ENCODE data around the gene SKAP2.

SKAP2 gene

DNA sequence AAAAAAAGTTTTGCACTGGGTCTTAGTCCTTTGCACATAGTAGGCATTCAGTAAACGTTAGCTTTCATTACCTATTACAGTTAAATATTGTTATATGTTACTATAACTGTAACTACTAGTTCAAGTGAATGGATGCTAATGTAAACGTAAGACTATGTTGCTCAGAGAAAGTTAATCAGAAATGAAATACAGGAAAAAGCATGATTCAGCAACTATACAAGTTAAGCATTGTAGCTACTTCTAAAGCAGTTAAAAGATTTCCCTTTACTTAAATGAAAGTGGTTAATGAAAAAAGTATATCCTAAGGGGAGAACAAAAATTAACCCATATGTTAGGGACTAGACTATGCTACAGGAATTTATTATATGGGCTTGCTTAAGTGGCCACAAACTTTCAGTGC lies 121.2 kb downstream of the SKAP2 start:
- DNase-seq, result no peak

DNA sequence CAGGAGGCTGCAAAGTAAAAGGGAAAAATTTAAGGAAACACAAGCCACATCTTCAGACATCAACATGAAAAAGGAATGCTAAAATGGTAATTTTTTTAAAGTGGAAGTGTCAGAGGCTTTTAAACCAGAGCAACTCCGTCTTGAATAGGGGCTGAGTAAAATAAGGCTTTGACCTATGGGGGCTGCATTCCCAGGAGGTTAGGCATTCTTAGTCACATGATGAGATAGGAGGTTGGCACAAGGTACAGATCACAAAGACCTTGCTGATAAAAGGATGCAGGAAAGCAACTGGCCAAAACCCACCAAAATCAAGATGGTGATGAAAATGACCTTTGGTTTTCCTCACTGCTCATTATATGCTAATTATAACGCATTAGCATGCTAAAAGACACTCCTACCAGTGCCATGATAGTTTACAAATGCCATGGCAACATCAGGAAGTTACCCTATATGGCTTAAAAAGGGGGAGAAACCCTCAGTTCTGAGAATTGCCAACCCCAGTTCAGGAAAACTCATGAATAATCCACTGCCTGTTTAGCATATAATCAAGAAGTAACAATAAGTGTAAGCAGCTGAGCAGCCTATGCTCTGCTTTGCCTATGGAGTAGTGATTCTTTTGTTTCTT lies 128.3 kb downstream of the SKAP2 start:
- no peak for DNase-seq

DNA sequence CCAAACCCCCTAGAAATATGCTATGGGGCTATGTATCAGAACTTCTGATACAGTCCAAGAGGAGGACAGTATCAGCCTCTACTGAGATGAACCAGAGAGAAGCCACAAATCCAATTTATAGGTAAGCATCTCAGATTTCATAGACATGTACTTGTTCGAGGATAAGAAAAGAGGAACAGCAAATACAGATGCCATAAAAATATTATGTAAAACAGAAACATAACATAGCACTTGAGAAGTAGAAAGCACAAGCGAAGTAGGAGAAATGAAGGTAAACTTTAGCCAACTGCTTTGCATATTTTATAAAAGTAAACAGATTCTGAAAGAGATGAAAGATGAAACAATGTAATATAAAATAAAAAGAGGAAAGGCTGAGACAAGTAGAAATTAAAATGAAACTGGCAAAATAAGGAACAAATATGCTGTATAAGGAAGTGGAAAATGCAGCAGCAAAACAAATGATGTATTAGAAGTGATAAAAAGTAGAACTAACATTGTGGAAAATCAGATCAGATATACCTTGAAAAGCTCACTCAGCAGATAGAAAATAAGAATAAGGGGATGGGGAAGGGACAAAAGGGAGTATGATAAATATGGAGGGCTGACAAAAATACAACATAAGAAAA lies 135.1 kb downstream of the SKAP2 start:
- DNase-seq, result no peak

DNA sequence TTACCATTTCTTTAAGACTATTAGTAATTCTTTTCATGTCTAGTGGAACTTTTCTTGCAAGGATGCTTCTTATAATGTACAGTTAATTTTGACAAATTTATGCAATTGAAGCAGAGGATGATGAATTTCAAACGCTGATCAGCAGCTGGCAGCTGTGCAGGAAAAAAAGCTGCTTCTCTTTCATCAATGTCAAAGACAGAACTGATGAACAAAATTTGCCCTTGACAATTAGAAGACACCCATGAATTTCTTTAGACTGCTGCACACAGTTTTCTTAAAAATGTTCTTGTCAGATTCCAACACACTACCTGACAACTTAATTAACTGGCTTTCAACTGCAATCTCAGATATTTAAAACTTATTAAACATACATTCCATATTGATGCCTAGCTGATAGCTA lies 138.3 kb downstream of the SKAP2 start:
- no peak for DNase-seq

DNA sequence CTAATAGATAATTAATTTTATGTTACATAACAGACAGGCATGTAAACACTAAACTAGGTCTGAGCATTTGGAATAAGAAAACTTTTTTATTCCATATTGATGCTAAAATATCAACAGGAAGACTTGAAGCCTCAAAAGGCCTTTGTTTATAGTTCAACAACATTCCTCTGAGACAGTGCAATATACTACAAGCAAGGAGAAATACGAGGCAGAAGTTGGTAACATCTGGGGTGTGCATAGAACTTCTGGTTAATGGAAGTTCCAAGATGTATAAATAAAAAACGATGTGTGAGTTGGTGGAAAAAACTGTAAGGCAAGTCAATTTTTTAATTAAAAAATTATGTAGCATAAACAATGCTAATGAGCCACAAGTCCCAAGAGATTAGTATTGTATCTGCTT lies 139.6 kb downstream of the SKAP2 start:
- no peak for DNase-seq

DNA sequence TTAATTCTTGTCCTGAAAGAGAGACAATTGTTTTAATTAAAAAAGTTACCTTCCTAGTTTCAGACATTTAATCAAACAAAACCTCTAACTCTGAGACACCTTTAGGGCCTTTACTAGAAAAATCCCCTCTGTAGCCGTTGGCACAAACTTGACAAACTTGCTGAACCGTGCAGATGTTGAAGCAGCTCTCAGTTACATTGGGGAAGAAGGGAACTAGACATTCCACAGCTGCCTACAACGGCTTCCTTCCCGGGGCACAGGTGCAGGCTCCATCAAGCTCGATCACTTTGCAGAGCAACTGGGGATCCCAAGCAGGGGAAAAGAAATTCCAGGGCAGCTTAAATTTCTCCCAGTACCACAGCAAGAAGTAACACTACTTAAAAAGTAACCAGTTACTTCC lies 141.3 kb downstream of the SKAP2 start:
- no peak for DNase-seq

DNA sequence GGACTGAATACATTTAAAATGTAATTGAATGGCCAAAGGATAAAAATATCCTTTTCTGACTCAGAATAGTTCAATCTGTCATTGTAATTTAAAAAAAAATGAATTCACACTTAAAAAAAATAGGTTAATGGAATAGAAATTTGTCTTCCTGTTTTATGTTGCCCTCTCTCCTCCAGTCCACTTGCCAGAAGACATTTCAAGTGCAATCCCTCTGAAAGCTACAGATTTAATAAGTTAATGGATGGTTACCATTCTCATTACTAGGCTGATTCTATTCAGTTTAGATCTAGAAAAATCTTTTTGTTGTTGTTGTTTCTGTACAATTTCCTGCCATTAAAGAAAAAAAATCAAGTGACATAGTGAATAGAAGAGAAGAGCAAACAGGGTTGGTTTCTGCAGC lies 142.9 kb downstream of the SKAP2 start:
- DNase-seq, result no peak

DNA sequence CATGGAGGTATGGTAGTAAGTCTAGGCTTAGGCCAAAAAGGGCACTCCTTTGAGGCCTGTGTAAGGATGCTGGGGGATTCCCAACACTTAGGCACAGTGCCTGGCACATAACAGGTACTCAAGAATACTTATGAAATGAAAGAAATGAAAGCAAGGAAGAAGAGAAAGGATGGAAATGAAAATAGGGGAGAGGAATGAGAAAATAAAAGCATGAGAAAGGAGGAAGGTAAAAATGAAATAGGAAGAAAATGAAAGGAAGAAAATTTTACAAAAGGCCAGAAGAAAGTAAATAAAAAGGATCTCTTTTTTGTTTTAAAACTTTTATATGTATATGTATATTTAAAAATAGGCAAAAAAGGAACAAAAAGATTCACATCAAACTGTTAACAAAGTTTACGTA lies 146.3 kb downstream of the SKAP2 start:
- no peak for DNase-seq

DNA sequence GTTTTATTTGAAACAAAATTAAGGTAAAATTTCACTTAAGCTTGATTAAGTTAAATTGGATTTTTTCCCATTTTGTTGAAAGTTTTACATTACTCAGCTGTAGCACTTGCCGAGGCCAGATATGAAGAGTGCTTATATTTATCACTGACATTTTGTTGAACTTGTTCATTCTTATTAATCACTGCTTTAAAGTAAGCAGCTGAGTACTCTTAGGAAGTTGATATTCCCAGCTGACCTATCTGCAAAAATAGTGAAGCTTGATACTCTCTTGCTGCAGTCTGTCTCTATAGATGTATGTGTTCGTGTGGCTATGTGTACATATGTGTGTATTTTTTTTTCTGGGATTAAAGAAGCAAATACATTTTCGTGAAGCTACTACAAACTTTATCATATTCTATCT lies 150.0 kb downstream of the SKAP2 start:
- no peak for DNase-seq

DNA sequence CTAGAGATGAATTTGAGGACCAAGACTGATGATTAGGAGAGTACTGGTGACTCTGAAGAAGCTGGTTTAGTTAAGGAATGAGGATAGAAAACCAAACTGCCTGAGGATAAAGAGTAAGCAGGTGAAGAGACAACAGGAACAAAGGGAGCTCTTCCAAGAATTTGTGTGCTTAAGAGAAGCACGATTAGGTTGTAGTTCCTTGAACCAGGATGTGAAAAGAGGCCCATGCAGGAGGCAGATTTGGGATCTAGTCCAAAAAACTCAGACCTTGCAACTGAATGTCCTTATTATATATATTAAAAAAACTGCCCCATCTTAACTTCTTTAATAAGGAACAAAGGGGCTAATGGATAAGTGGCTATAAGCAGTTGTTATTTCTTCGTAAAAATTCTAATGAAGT lies 150.4 kb downstream of the SKAP2 start:
- no peak for DNase-seq

DNA sequence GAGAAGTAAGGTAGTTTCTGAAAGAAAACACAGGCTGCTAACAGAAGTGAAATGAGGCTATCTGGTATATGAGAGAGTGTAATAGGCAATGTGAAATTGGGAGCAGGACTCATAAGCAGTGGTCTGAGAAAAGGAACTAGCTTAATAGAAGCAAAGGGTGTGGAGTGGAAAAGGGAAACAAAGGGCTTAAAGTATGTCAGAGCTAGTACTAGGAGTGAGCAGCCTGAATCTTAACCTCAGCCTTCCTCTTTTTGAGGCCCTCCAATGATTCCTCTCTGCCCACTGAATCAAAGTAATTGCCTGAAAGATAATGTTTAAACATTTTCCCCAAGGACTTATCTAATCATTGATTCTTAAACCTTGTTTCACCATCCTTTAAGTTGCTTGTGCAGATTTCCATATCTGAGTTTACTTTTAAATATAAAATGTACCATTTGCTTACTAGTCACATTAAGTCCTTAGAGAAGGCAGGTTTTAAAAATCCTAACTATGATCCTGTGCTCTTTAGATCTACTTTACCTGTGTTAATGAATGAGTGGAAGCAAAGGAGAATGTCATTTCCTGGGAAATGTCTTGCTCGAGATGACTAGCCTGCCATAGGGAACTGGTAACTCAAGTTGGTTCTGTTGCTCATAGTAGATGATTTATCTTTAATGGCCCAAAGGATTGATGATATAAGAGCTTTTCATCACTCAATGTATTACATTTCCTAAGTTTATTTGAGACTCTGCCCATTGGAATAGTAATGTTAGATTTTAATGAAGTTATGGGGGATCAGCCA lies 155.0 kb downstream of the SKAP2 start:
- no peak for DNase-seq

DNA sequence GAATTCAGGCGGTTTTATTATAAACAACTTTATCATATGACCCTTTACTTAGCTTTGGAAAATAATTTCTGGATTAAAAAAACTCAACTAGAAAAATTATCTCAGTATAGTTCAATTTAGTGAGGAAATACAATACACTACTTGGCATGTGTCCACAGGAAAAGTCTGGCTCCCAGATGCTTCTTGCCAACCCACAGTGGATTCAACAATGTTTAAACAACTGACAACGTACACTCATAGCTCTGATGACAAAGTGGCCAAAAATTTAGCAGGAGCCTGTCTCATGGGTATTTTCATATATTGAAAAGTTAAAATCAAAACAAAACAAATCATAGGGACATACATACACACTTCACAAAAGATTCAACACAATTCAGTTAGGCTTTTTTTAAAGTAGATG lies 158.8 kb downstream of the SKAP2 start:
- DNase-seq, result no peak

DNA sequence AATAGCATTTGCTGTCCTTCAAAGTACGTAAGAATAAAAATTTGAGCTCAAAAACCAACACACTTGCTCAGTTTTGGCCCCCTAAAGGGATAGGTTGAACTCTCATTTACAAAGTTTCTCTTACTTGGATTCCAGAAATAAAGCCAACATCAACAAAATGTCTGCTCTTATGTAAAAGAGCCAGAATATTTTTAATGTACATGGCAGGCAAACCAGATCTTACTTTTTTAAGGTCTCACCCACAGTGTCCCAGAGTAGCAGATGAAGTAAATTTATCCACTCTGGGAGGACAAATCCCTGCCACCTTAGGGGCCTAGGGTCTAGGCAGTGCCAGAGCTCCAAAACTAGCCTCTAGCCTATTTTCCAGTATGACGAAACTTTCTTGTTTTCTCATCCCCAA lies 159.6 kb downstream of the SKAP2 start:
- no peak for DNase-seq

DNA sequence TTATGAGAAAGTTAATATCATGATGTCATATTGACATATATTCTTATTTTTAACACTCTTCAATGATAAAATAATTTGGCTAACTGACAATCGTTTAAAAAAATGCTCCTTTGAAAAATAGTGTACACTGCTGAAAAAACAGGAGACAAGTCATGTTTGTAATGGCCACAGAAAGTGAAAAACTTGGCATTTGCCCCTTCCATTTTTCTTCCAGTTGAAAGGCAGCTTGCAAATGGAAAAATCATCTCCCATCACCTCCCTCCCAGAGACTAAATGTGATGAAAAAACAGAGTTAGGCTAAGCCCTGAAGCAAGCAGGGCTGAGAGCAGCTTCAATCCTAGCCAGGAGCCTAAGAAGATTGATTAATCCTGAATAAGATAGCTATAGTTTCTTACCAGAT lies 160.4 kb downstream of the SKAP2 start:
- no peak for DNase-seq

DNA sequence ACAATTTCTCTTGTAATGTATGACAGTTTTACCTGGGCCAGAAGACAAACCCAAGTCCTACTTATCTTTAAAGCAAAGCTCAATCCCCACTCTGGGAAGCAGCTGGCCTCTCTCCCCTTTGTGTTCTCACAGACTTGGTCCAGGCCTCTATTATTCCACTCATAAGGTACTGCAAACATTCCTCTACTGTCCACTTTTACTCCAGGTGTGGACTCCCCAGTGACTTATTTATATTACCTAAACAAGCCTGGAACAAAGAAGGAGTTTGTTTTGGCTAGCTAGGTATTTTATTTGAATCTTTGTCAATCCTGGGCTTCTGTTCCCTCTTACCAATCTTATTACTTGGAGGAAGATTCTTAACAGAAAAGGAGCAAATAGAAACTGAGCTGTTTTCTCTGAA lies 163.5 kb downstream of the SKAP2 start:
- DNase-seq, result no peak

DNA sequence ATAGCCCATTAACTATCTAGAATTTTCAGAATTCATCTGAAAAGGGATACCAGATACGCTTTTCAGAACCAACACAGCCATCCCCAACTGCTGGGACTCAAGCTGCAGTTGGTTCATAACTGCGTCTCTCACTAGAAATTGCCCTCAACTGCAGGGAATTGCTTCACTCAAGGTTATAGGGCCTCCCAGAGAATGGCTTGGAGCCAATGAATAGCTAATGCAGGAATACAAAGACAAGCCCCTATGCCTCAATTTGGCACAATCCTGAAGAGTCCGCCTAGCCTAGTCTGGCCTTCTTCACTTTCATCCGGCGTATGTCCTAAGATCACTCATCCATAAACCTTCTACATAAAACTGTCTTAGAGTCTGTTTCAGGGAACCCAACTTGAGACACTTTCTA lies 164.0 kb downstream of the SKAP2 start:
- no peak for DNase-seq

DNA sequence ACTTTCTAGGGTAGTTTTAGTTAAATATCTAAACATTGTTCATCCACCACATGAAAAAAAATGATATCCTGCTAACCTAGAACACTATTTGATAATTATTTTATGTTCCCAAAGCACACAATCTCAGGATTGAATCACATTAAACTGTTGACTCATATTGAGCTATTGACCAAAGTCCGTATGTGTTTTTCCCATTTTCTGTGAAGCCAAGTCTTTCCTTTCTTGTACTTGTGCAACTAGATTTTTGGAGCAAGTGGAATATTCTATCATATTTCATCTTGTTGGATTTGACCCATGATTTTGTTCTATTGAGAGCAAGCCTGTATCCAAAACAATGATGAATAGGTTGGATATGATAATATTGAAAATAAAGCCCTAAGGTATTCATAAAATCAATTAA lies 164.6 kb downstream of the SKAP2 start:
- DNase-seq, result no peak

DNA sequence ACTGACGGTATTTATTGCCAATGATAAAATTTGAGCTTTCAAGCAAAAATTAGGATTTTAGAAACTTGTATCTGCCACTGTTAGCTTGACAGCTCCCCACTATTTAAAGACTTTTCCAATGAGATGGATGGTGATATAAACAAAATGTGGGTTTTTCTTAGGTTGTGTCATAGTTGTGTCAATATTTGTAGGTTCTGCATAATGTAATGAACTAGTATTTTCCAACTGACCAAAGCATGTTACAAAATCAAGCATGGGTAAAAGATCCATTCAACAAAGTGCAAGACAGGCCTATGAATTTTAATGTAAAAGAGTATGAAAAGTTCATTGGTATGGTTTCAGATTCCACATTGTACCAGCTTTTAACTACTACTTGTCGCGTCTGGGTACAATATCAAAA lies 165.6 kb downstream of the SKAP2 start:
- DNase-seq, result no peak

DNA sequence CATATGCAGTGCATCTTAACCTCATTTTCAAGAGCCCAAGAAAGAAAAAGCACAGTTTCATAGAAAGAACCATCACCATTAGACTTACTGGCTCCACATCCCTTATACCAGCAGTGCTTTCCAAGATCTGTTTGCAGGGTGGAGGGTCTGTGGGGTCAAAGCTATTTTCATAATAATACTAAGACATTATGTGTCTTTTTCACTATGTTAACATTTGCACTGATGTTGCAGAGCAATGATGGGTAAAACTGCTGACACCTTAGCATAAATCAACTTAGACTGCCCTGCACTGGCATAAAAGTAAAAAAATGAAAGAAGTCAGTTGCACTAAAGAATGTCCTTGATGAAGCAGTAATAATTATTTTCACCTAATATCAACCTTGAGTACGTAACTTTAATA lies 166.2 kb downstream of the SKAP2 start:
- DNase-seq, result no peak

DNA sequence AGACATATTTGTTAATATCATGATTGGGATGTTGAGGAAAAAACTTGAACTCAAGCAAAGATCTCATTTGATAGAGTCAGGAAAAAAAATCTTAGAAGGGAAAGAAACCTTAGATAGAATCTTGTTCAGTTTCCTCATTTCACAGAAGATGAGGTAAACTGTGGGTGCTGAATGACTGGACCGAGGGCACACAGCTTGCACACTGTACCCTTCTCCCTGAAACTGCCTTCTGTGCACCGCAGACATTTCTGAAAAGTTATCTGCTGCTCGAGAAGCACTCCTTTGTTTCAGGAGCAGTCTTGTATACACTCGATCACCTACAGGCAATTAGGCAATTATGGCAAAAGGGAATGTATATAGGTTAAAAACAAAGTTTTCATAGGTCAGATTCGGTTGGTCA lies 167.4 kb downstream of the SKAP2 start:
- no peak for DNase-seq

DNA sequence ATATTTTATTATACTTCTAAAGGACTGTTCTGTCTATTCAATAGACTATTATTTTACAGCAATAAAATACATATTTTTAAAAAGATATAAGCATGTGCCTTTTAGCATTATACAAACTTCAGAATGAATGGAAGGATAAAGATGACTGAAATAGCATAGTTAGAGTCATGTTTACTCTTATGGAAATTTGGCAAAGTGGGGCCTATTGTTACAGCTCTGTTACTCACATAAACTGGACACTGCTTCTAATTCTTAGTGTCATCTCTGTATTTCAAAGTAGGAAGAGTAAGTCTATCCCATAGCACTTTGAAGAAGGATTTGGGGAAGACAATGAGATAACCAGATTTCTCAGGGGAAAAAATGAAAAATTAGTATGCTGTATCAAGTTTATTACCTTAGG lies 168.2 kb downstream of the SKAP2 start:
- no peak for DNase-seq

DNA sequence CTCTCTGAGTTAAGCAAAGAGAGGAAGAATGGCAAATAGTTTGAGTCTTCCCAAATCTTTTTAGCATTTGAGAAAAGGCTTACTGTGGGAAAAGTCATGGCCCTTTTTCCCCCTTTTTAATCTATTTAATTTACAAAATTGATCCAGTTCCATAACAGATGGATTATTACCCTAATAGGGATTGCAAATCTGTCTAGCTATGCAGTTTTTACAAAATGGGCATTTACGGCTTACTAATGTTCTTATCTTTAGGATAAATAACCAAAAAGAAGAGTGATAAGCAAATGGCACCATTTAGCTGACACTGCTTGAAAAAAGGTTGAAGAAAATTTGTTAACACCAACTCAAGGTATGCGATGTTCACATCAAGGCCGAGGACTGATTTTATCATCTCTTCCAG lies 169.7 kb downstream of the SKAP2 start:
- no peak for DNase-seq

DNA sequence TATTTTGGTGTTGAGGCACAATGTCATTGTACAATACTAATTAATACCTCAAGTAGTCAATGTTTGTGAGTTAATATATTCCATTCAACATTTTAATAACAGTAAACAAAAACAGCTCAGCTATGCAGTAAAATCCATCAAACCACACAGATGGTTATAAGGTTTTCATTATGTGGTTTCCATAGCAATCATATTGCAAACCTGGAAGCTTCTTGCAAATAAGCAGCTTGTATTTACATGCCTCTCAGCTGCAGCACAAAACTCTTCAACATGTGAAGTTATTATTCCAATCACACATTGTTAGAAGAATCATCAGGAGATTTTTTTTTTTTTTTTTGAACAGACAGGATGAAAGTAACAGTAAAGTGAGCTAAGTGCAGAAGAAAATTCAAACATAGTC lies 170.2 kb downstream of the SKAP2 start:
- no peak for DNase-seq

DNA sequence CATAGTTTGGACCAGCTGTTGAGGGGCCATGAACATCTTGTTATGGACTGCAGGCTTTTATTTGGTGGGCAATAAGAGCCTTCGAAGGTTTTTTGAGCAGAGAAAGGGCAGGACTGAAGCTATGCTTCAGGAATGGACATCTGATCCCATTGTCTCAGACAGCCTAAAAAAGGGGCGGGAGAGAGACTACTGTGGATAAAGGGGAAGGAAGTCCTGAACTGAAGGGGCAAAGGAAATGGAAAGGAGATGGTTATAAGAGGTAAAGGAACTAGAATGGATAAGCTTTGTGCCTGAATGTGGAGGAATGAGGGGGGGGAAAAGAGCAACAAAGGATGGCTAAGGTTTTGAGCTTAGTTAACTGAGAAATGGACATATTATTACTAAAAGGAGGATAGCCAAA lies 172.5 kb downstream of the SKAP2 start:
- no peak for DNase-seq

DNA sequence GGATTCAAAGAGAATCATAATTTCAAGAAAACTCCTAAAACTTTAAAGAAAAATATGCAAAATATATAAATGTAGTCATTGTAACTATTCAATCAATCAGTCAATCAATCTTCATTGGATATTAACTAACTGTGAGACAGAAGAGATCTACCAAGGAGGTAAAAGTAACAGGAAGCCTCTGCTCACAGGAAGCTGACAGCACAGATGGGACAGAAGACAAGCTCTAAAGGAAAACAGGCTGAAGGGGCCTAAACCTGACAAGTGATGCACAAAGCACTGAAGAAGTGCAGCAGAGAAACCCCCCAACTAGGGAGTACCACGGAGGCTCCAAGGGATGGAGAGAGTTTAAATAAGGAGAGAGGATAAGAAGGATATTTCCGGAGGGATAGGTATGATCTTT lies 173.0 kb downstream of the SKAP2 start:
- DNase-seq, result no peak

Data from hippocampal formation (tissue), 2 donors.